ENCODE results near the gene PIH1D1.
A peak's percentile ranks its signal among the peaks of the same experiment; 100 is the strongest.

Gene PIH1D1

DNA sequence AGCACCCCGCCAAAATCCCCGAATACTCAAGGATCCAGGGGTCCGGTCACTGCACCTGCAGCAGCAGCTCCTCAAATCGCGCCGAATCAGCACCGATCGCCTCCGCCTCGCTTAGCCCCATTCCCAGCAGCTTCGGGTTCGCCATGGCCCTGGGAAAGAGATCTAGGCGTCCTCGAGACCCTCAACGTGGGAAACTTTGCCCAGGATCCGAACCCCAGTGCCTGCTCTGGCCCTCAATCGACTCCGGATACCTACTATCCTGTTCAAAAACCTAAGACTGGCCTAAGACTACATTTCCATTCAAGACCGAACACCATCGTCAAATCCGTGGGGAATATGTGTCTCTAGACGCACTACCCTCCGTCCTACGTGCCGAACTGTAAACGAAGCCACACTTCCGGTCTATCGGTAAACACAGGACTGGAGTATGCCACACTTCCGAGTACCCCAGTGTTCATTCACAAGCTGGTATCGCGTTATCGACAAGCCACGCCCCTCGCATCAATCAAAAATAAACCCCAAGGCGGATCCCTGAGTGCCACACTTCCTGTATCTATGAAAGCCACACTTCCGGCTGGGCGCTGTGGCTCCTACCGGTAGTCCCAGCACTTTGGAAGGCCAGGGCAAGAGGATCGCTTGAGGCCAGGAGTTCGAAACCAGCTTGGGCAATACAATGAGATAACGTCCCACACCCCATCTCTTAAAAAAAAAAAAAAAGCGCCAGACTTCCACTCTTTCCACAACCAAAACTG, at the start of gene PIH1D1:
Gene PIH1D1, minus strand, starts transcription at position 385 of the 752 bp plus-strand sequence. Its CDS starts 240 bp downstream, at position 145.
- Mint-ChIP-seq H3K9me3 (no peaks in the 10 kb centered on the region), H3K4me3 (peak within 1 kb of the TSS; percentile 95 to 98), H3K4me1 (peaks cover 78% of the 10 kb centered on the region), H3K27ac (peak within 1 kb of the TSS; percentile 100), H3K27me3 (no peaks in the 10 kb centered on the region)
- ATAC-seq: peak; percentile 80
- DNase-seq: peak; percentile 93 to 97

DNA sequence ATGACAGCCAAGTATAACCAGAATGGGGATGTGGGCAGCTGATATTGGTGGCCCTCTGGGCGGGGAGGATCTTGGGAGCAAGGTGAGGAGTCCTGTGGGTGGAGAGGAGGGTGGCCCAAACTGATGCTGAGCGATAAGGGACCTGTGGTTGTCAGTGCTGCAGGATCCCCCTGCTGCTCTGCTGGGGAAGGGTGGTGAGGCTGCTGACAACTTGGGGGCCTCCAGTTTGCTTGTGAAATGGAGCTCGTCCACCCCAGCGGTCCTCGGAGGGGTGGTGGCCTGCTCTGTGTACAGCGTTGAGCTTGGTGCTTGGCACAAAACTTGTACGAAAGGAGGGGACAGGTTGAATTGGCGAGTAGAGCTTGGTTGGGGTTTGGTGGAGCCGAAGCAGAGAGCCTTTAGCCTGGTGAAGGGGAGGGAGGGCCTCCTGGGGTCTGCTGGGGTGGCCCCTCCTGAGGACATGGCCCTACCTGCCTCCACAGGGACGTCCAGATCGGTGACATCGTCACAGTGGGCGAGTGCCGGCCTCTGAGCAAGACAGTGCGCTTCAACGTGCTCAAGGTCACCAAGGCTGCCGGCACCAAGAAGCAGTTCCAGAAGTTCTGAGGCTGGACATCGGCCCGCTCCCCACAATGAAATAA, 47.5 kb upstream of the PIH1D1 start:
- no peaks in the 10 kb centered on the region for H3K27me3 Mint-ChIP-seq
- H3K27ac Mint-ChIP-seq: peak overlapping the region; percentile 91 to 96
- H3K4me1 Mint-ChIP-seq: peaks cover 76% of the 10 kb centered on the region
- H3K9me3 Mint-ChIP-seq: no peaks in the 10 kb centered on the region
- ATAC-seq (no peak), DNase-seq (no peak)
- peak overlapping the region; percentile 93 to 100 for H3K4me3 Mint-ChIP-seq

DNA sequence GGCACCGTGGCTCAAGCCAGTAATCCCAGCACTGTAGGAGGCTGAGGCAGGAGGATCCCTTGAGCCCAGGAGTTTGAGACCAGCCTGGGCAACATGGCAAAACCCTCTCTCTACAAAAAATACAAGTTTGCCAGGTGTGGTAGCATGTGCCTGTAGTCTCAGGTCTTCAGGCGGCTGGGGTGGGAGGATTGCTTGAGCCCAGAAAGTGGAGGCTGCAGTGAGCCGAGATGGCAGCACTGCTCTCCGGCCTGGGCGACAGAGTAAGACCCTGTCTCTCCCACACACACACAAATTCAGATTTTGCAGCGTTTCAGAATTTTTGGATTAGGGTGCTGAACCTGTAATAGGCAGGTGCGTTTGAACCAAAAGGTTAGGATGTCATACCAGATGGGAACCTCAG, 46.9 kb upstream of the PIH1D1 start:
- H3K27me3 Mint-ChIP-seq: no peaks in the 10 kb centered on the region
- H3K4me3 Mint-ChIP-seq: peak overlapping the region; percentile 93 to 100
- no peaks in the 10 kb centered on the region for H3K9me3 Mint-ChIP-seq
- peak overlapping the region; percentile 91 to 96 for H3K27ac Mint-ChIP-seq
- no peak for DNase-seq
- peaks cover 77% of the 10 kb centered on the region for H3K4me1 Mint-ChIP-seq
- no peak for ATAC-seq

DNA sequence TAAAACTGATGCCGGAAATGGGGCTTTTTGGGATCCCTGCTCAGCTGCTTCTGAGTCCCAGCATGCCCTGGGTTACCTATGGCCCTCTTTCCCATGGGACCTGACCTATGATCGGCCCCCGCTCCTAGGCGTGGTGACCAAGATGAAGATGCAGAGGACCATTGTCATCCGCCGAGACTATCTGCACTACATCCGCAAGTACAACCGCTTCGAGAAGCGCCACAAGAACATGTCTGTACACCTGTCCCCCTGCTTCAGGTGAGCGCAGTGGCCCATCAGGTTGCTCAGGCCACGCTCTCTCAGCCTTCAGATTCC, 46.1 kb upstream of the PIH1D1 start:
- H3K4me1 Mint-ChIP-seq: peaks cover 79% of the 10 kb centered on the region
- H3K4me3 Mint-ChIP-seq: peak overlapping the region; percentile 93 to 100
- H3K27me3 Mint-ChIP-seq: no peaks in the 10 kb centered on the region
- peak overlapping the region in 1 of 2 donors; percentile 100 for H3K27ac Mint-ChIP-seq
- ATAC-seq: no peak
- DNase-seq: no peak
- no peaks in the 10 kb centered on the region for H3K9me3 Mint-ChIP-seq

DNA sequence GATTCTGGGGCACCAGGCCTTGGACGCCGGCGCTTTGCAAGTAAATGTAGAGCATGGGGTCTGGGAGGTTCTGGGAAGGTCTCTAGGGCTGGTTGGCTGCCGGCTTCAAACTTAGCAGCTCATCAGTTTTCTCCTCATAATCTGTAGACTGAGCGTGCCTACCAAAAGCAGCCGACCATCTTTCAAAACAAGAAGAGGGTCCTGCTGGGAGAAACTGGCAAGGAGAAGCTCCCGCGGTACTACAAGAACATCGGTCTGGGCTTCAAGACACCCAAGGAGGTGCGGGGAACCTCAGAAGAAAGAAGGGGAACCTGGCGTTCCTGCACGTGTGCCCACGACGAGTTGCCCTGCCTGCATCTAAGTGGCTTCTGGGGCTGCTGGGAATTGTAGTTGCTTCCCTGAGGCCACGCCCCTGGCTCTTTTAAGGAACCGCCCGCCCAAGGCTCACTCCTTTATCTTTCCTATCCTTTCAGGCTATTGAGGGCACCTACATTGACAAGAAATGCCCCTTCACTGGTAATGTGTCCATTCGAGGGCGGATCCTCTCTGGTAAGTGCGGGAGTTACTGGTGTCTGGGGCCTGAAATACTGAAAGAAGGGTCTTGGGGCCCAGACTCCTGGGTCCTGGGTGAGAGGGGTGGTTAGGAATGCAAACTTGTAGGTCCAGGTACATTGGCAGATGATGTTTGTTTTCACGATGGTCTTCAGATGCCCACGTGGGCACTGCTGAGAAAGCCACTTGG, 45.6 kb upstream of the PIH1D1 start:
- no peak for ATAC-seq
- peaks cover 79% of the 10 kb centered on the region for H3K4me1 Mint-ChIP-seq

DNA sequence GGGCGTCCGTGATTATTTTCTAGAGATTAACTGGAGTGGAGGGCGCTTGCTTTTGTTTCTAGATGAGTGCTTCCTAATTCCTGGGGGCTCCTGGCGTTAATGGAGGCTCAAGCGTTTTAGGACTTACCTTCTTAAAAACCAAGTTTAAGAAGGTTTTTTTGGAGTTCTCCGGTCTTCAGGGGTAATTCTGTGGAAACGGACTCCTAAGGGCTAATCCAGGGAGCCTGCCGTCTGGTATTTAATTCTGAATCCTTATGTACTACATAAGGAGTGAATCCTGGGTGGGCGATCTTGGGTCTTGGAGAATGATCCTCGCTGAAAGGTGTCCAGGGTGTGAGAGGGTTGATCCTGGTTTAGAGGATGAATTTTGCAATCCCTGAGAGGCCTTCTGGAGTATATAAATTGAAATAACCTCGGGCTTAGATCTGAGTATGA, 45.0 kb upstream of the PIH1D1 start:
- Mint-ChIP-seq H3K27ac (peak overlapping the region; percentile 97 to 100), H3K4me1 (peaks cover 79% of the 10 kb centered on the region), H3K4me3 (peak overlapping the region; percentile 93 to 100), H3K27me3 (no peaks in the 10 kb centered on the region), H3K9me3 (no peaks in the 10 kb centered on the region)
- DNase-seq: no peak
- no peak for ATAC-seq

More for the DNA sequence above, 45.6 kb upstream of the PIH1D1 start:
- Mint-ChIP-seq H3K4me3 (peak overlapping the region; percentile 93 to 100), H3K27ac (peak overlapping the region; percentile 97 to 100), H3K9me3 (no peaks in the 10 kb centered on the region), H3K27me3 (no peaks in the 10 kb centered on the region)
- DNase-seq: peak in 1 of 2 donors; percentile 61

DNA sequence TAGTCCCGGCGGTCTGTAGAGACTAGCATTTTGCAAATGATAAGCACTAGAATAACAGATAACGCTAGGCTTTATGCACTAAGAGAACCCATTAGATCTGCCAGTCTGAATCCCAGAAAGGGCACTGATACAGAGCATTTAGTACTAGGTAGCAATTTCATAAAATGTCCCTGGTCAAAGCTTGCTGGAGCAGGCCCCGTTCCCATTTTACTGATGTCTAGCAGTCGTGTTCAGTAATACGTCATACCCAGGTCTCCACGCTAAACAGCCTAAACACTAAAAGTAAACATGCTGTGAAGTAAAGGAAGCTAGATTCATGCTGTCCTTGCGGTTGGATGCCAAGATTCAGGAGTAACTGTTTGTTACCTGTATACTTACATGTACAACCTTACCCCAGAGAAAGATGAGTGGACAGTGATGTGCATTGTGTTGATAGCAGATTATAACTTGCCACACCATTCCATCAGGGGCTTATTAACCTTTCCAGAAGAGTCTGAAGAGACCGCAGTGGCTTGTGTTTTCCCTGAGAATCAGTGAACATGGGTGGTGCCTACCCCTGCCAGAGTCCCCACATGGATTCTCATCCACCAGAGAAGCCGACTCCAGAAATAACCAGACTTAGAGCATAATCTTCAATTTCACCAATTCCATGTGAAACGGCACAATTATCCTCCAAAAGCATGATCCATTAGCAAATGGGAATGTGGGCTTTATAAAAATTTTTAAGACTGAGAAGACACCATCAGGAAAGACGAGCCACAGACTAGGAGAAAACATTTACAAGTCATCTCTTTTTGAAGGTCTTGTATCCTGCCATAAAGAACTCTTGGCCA, 41.2 kb upstream of the PIH1D1 start:
- ATAC-seq (no peak), DNase-seq (no peak)
- Mint-ChIP-seq H3K27me3 (no peaks in the 10 kb centered on the region), H3K9me3 (no peaks in the 10 kb centered on the region), H3K4me1 (peaks cover 75% of the 10 kb centered on the region), H3K27ac (peak overlapping the region; percentile 64 to 85), H3K4me3 (no peak overlapping the region)

DNA sequence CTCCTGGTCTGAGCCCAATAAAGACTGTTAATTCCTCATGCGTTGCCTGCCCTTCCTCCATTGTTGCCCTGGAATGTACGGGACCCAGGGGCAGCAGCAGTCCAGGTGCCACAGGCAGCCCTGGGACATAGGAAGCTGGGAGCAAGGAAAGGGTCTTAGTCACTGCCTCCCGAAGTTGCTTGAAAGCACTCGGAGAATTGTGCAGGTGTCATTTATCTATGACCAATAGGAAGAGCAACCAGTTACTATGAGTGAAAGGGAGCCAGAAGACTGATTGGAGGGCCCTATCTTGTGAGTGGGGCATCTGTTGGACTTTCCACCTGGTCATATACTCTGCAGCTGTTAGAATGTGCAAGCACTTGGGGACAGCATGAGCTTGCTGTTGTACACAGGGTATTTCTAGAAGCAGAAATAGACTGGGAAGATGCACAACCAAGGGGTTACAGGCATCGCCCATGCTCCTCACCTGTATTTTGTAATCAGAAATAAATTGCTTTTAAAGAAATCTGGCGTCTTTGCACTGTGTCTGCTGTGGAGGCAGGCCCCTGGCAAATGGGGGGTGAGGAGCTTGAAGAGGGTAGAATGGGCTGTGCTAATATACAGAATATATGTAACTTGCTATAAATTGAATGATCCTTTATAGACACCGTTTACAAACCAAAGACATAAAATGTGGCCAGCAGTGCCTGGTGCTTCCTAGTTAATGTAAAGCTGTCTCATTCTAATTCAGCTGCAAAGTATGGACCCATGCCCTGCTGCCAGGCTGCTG, 40.4 kb upstream of the PIH1D1 start:
- Mint-ChIP-seq H3K27ac (peak overlapping the region in 1 of 2 donors; percentile 96), H3K27me3 (no peaks in the 10 kb centered on the region), H3K9me3 (no peaks in the 10 kb centered on the region), H3K4me1 (peaks cover 75% of the 10 kb centered on the region), H3K4me3 (no peak overlapping the region)
- DNase-seq: no peak
- no peak for ATAC-seq

DNA sequence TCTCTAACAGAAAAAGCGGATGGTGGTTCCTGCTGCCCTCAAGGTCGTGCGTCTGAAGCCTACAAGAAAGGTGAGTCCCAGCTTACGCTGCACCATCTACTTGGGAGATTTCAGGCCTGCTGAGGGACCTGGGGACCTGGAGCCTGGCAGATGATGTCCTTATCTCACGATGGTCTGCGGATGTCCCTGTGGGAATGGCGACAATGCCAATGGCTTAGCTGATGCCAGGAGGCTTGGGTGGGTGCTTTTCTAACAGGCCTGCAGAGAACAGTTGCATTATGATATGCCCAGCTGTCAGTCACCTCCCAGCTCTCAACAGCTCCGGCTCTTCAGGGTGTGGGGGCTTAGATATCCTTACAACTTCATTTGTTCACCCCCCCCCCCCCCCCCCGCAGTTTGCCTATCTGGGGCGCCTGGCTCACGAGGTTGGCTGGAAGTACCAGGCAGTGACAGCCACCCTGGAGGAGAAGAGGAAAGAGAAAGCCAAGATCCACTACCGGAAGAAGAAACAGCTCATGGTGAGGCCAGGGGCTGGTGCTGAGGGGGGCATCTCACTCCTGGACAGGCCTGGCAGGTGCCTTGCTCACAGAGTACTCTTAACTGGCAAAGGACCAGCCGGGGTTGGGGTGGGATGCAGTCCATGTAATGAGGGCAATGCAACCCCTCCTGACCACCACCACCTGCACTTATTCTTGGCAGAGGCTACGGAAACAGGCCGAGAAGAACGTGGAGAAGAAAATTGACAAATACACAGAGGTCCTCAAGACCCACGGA, 39.6 kb upstream of the PIH1D1 start:
- no peaks in the 10 kb centered on the region for H3K27me3 Mint-ChIP-seq
- H3K4me3 Mint-ChIP-seq: peak overlapping the region; percentile 98 to 100
- H3K9me3 Mint-ChIP-seq: no peaks in the 10 kb centered on the region
- no peak for DNase-seq
- H3K27ac Mint-ChIP-seq: peak overlapping the region; percentile 69 to 96
- H3K4me1 Mint-ChIP-seq: peaks cover 81% of the 10 kb centered on the region
- ATAC-seq: no peak

DNA sequence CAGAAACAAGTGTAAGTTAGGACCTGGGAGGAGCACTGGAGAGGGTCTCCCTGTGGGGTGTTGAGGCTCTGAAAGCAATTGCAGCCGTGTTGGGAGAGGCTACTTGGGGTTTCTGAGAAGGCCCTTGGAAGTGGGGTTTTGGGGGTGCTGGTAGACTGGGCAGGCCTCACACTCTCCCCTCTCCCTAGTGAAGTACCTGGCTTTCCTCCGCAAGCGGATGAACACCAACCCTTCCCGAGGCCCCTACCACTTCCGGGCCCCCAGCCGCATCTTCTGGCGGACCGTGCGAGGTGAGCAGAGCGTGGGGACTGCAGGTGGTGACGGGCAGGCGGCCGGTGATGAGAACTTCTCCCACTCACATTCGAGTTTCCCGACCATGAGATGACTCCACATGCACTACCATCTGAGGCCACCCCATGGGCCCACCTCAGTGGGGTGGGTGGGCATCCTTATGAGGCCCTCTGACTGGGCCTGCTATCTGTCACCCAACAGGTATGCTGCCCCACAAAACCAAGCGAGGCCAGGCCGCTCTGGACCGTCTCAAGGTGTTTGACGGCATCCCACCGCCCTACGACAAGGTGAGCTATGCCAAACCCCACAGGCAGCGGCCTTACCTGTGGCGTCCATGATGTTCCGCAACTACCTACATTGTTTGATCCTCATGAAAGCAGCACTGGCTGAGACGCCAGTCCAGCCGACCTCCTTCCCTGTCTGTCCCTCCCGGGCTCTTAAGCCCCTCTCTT, 38.8 kb upstream of the PIH1D1 start:
- peaks cover 83% of the 10 kb centered on the region for H3K4me1 Mint-ChIP-seq
- DNase-seq: no peak

DNA sequence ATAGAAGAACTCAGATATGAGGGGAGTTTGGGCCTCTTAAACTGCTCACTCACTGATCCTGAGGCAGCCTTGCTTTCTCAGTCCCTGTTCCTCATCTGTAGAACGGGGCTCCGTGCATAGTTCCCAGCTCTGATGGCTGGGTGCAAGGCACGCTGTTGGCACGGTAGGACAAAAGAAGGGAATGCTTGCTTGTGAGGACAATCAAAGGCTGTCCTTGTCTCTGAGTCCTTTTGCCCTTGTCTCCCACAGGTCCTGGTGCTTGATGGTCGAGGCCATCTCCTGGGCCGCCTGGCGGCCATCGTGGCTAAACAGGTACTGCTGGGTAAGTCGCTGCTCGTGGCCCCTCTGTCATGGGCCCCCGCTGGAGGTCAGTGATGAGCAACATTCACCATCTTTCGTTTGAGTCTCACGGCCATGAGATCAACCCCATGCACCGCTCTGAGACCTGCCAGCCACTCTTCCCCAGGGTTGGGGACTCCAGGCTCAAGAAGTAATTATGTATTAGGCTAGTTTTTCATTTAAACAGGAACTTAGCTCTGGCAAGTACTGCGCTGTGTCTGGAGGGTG, 38.1 kb upstream of the PIH1D1 start:
- ATAC-seq (no peak), DNase-seq (no peak)
- Mint-ChIP-seq H3K4me1 (peaks cover 76% of the 10 kb centered on the region), H3K27ac (peak overlapping the region; percentile 82 to 100), H3K9me3 (no peaks in the 10 kb centered on the region), H3K4me3 (peak overlapping the region; percentile 98 to 100), H3K27me3 (no peaks in the 10 kb centered on the region)

More for the DNA sequence above, 38.8 kb upstream of the PIH1D1 start:
- peak overlapping the region; percentile 98 to 100 for H3K4me3 Mint-ChIP-seq
- ATAC-seq: no peak
- no peaks in the 10 kb centered on the region for H3K9me3 Mint-ChIP-seq
- H3K27ac Mint-ChIP-seq: peak overlapping the region; percentile 82 to 100
- no peaks in the 10 kb centered on the region for H3K27me3 Mint-ChIP-seq

DNA sequence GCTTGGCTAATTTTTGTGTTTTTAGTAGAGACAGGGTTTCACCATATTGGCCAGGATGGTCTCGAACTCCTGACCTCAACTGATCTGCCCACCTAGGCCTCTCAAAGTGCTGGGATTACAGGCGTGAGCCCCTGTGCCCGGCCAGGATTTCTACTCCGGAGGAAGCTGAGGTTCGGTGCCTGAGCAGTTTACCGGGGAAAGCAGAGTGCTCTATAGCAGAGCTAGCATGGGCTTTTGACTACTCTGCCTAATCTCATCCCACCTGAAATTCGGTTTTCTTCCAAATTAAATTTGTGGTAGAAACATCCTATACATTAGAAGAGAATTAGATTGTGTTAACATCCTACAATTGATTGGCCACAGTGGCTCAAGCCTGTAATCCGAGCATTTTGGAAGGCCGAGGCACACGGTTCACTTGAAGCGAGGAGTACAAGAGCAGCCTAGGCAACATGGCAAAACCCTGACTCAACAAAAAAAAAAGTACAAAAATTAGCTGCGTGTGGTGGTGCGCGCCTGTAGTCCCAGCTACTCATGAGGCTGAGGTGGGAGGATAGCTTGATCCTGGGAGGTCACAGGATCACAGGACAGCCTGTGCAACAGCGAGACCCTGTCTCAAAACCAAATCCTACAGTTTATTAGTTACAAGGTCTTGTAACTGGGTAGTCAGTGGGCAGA, 37.4 kb upstream of the PIH1D1 start:
- peak overlapping the region; percentile 99 to 100 for H3K27ac Mint-ChIP-seq
- ATAC-seq: no peak
- peak overlapping the region; percentile 98 to 100 for H3K4me3 Mint-ChIP-seq
- no peaks in the 10 kb centered on the region for H3K27me3 Mint-ChIP-seq
- no peaks in the 10 kb centered on the region for H3K9me3 Mint-ChIP-seq
- H3K4me1 Mint-ChIP-seq: peaks cover 76% of the 10 kb centered on the region
- no peak for DNase-seq
